IMR-90 (cell line): ENCODE data around the gene BATF2. TPM values are rescaled to one million over a fixed set of nuclear protein-coding genes. Genes with fewer than 3 reads are reported as not detected.

Experiments
- ATAC-seq: fragments of 200-7000 bp; cut with Tn5 transposase; 2 replicates; pipeline ENCODE4 v1.9.1; 2020; ENCODE audit warnings: low read depth, mild to moderate bottlenecking, moderate library complexity
- BruUV-seq: library from RNA; stranded (reverse); fragments of 400-500 nt; replicated peaks from 2 replicates; lab custom pipeline; 2021; lab: Mats Ljungman, UMichigan
- CTCF ChIA-PET: fragments of 300-600 bp; formaldehyde crosslinking; extraction: SDS; loops from one replicate; lab custom pipeline; 2021; ENCODE audit warnings: antibody characterized with exemption; lab: Yijun Ruan, JAX
- POLR2A ChIA-PET: fragments of 300-600 bp; sonication (Branson Sonifier 250); formaldehyde crosslinking; loops from one replicate; lab custom pipeline; 2022; ENCODE audit warnings: antibody characterized with exemption; ENCODE audit not compliant: unreplicated experiment; lab: Charles Lee
- DNase-seq: peaks from one replicate; pipeline ENCODE4 v3.0.0; 2013
- H2AFZ ChIP-seq: replicated peaks from 2 replicates; pipeline ENCODE3; 2013; ENCODE audit warnings: low read length, mild to moderate bottlenecking; ENCODE audit not compliant: poor library complexity
- H2AK5ac ChIP-seq: 2 replicates; pipeline ENCODE4 v1.6.1; 2013; ENCODE audit warnings: low read depth, low read length, inconsistent platforms
- H2AK9ac ChIP-seq: replicated peaks from 2 replicates; pipeline ENCODE3; 2013; ENCODE audit warnings: mild to moderate bottlenecking, low read depth, low read length, moderate library complexity; ENCODE audit not compliant: poor library complexity
- H2BK120ac ChIP-seq: 2 replicates; pipeline ENCODE4 v1.6.1; 2013; ENCODE audit warnings: low read depth, low read length, inconsistent platforms
- H2BK15ac ChIP-seq: 3 replicates; pipeline ENCODE4 v1.6.1; 2013; ENCODE audit warnings: low read depth, low read length, inconsistent platforms
- H2BK20ac ChIP-seq: 2 replicates; pipeline ENCODE4 v1.6.1; 2013; ENCODE audit warnings: low read depth, mild to moderate bottlenecking, inconsistent platforms, low read length, moderate library complexity
- H2BK5ac ChIP-seq: 2 replicates; pipeline ENCODE4 v1.6.1; 2013; ENCODE audit warnings: mild to moderate bottlenecking, low read depth, low read length, inconsistent platforms; ENCODE audit not compliant: poor library complexity, severe bottlenecking
- H3K14ac ChIP-seq: replicated peaks from 2 replicates; pipeline ENCODE4 v1.6.1; 2013; ENCODE audit warnings: low read depth, low read length, inconsistent platforms
- H3K18ac ChIP-seq: 2 replicates; pipeline ENCODE4 v1.6.1; 2013; ENCODE audit warnings: low read depth, low read length, control low read depth
- H3K23ac ChIP-seq: 2 replicates; pipeline ENCODE4 v1.6.1; 2013; ENCODE audit warnings: low read depth, low read length, inconsistent platforms
- H3K27ac ChIP-seq: 2 replicates; pipeline ENCODE4 v1.5.1; 2013; ENCODE audit warnings: mild to moderate bottlenecking, control low read depth, low read length; ENCODE audit not compliant: insufficient read depth
- H3K27me3 ChIP-seq: 2 replicates; pipeline ENCODE4 v1.6.1; 2013; ENCODE audit warnings: low read length; ENCODE audit not compliant: control insufficient read depth, insufficient read depth
- H3K36me3 ChIP-seq: 2 replicates; pipeline ENCODE4 v1.6.1; 2013; ENCODE audit warnings: low read length, mixed read lengths; ENCODE audit not compliant: control insufficient read depth, insufficient read depth
- H3K4ac ChIP-seq: 2 replicates; pipeline ENCODE4 v1.6.1; 2013; ENCODE audit warnings: low read depth, low read length, inconsistent platforms
- H3K4me1 ChIP-seq: 2 replicates; pipeline ENCODE4 v1.6.1; 2013; ENCODE audit warnings: low read length, mixed read lengths; ENCODE audit not compliant: control insufficient read depth, insufficient read depth
- H3K4me2 ChIP-seq: 2 replicates; pipeline ENCODE4 v1.6.1; 2013; ENCODE audit warnings: low read depth, mild to moderate bottlenecking, control low read depth, low read length, moderate library complexity
- H3K4me3 ChIP-seq: 2 replicates; pipeline ENCODE4 v1.5.1; 2013; ENCODE audit warnings: low read depth, mild to moderate bottlenecking, control low read depth, low read length, moderate library complexity; ENCODE audit not compliant: insufficient read depth
- H3K56ac ChIP-seq: 2 replicates; pipeline ENCODE4 v1.6.1; 2013; ENCODE audit warnings: low read length, inconsistent platforms; ENCODE audit not compliant: insufficient read depth; ENCODE audit errors: extremely low read depth
- H3K79me1 ChIP-seq, 2 experiments: 2 replicates each; pipeline ENCODE4 v1.6.1; 2013; ENCODE audit warnings: low read length in 2 of 2, inconsistent platforms in 1 of 2, low read depth in 1 of 2
- H3K9ac ChIP-seq: 2 replicates; pipeline ENCODE4 v1.6.1; 2013; ENCODE audit warnings: low read depth, low read length, control low read depth
- H3K9me1 ChIP-seq: 2 replicates; pipeline ENCODE4 v1.6.1; 2013; ENCODE audit warnings: low read length, inconsistent platforms; ENCODE audit not compliant: insufficient read depth
- H3K9me3 ChIP-seq: 2 replicates; pipeline ENCODE4 v1.6.1; 2013; ENCODE audit warnings: low read length; ENCODE audit not compliant: control insufficient read depth, insufficient read depth
- H4K20me1 ChIP-seq: 2 replicates; pipeline ENCODE4 v1.6.1; 2013; ENCODE audit warnings: low read length, inconsistent platforms; ENCODE audit not compliant: insufficient read depth
- H4K5ac ChIP-seq: 2 replicates; pipeline ENCODE4 v1.6.1; 2013; ENCODE audit warnings: mild to moderate bottlenecking, low read depth, low read length, control low read depth
- H4K8ac ChIP-seq, 2 experiments: 2 replicates each; pipeline ENCODE4 v1.6.1; 2013; ENCODE audit warnings: low read depth in 2 of 2, low read length in 2 of 2, control low read depth in 1 of 2, inconsistent platforms in 1 of 2
- H4K91ac ChIP-seq: 2 replicates; pipeline ENCODE4 v1.6.1; 2013; ENCODE audit warnings: low read depth, low read length, inconsistent platforms; ENCODE audit not compliant: insufficient read depth
- MAFK ChIP-seq: IDR thresholded peaks from 2 replicates; pipeline ENCODE4 v1.6.1; 2012; ENCODE audit warnings: low read depth, low read length, improper control_type of control experiment
- MAZ ChIP-seq: IDR thresholded peaks from 2 replicates; pipeline ENCODE4 v1.6.1; 2012; ENCODE audit warnings: low read depth, mild to moderate bottlenecking, low read length, improper control_type of control experiment, moderate library complexity, borderline replicate concordance
- NFE2L2 ChIP-seq: fragments of 150-350 bp; IDR thresholded peaks from 2 replicates; pipeline ENCODE4 v1.6.1; 2016; ENCODE audit warnings: low read depth, mild to moderate bottlenecking, low read length
- RCOR1 ChIP-seq: IDR thresholded peaks from 2 replicates; pipeline ENCODE4 v1.6.1; 2012; ENCODE audit warnings: mild to moderate bottlenecking, low read length, improper control_type of control experiment; ENCODE audit not compliant: insufficient replicate concordance
- WGBS, 2 experiments: methylation state at CpG; one replicate each; pipeline versions ENCODE4 v1.1.5 to v1.1.7; 2013; ENCODE audit warnings: missing lambda C conversion rate in 2 of 2; ENCODE audit not compliant: insufficient read length in 1 of 2; ENCODE audit errors: extremely low coverage in 2 of 2; 5-methylcytosine and 5-hydroxymethylcytosine counted together
- dilution Hi-C: fragments of 300-500 bp; cut with HindIII; formaldehyde crosslinking; loops from one replicate; pipeline ENCODE4 v1.14.3; 2018; ENCODE audit warnings: low sequenced_read_pairs; ENCODE audit not compliant: unreplicated experiment
- in situ Hi-C: fragments of 300-500 bp; cut with MboI; formaldehyde crosslinking; loops from 3 replicates; pipeline ENCODE4 v1.14.3; 2019; ENCODE audit warnings: low sequenced_read_pairs, inconsistent platforms, mixed read lengths
- intact Hi-C: fragments of 100-400 bp; cut with micrococcal nuclease; formaldehyde crosslinking; loops from 2 replicates; pipeline ENCODE4 v1.10.0; 2022
- polyA plus RNA-seq, 3 experiments: library from polyadenylated mRNA; depleted of rRNA; stranded (reverse); fragments of >200 nt; gene quantifications; 2 replicates each; pipeline ENCODE4 v1.2.3, GENCODE V29; 2012; ENCODE audit warnings: low replicate concordance in 1 of 3
- total RNA-seq: library from RNA; depleted of rRNA; stranded (reverse); fragments of >200 nt; gene quantifications from 2 replicates; pipeline ENCODE4 v1.2.3, GENCODE V29; 2012

Gene BATF2
- total and polyA plus RNA-seq, 2 of the 4 experiments (the other 2 are of a cell fraction) = 0.36 to 1.2 TPM

DNA sequence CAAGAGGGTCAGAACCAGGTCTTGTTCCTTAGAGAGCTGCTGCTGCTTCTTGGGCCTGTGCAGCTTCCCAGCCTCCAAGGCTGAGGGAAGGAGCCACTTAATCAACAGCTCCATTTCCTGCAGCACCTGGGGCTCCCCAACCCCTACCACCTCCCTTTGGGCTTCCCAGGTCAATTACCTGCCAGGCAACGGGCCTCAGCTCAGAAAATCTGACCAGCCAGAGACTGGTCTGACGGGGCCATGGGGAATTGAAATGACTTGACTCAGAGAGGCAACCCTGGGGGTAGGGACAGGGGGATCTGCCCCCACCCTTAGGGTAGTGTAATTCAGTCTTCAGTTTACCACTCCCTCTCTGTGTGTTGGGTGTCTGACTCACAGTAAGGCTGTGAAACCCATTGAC, 20.1 kb downstream of the BATF2 start:
- no peak overlapping the region for H2BK5ac ChIP-seq
- H4K91ac ChIP-seq = no peak overlapping the region
- TF ChIP-seq MAZ = no peak
- TF ChIP-seq NFE2L2 = no peak
- TF ChIP-seq RCOR1 = no peak
- no peak for TF ChIP-seq MAFK
- dilution Hi-C loops = no loop called here
- BruUV-seq = no TSS peak
- H4K5ac ChIP-seq = no peak overlapping the region
- H4K8ac ChIP-seq = no peak overlapping the region
- no peak overlapping the region for H3K9ac ChIP-seq
- H3K4ac ChIP-seq = no peak overlapping the region
- no peak overlapping the region for H3K18ac ChIP-seq
- H3K4me1 ChIP-seq = 0 out of 2 replicates have a peak, but pooled peaks cover 1% of the 10 kb centered on the region
- H3K23ac ChIP-seq = no peak overlapping the region
- no peak overlapping the region for H2BK15ac ChIP-seq
- DNase-seq (no peak), ATAC-seq (no peak)
- H3K79me1 ChIP-seq = no peaks in the 10 kb centered on the region
- no peak overlapping the region for H2AK5ac ChIP-seq
- H3K4me2 ChIP-seq = no peak overlapping the region
- no peak overlapping the region for H2AFZ ChIP-seq
- CTCF ChIA-PET = no interaction called here
- H3K36me3 ChIP-seq = no peaks in the 10 kb centered on the region
- no peaks in the 10 kb centered on the region; the same call in none of the 2 replicates for H3K9me1 ChIP-seq
- H3K14ac ChIP-seq = no peak overlapping the region
- peaks cover 5% of the 10 kb centered on the region for H3K27me3 ChIP-seq
- H2BK120ac ChIP-seq = no peak overlapping the region
- intact Hi-C loops = no loop called here
- H3K56ac ChIP-seq = no peak overlapping the region
- H3K27ac ChIP-seq = no peak overlapping the region
- in situ Hi-C loops = no loop called here
- H2BK20ac ChIP-seq = no peak overlapping the region
- POLR2A ChIA-PET = no interaction called here
- H3K9me3 ChIP-seq = no peaks in the 10 kb centered on the region
- no CpG with 5 or more reads among the region's 2 CpGs for WGBS, 2 experiments
- H3K4me3 ChIP-seq = no peak overlapping the region
- H2AK9ac ChIP-seq = no peak overlapping the region
- H4K20me1 ChIP-seq = 0 out of 2 replicates have a peak, but pooled peaks cover 2% of the 10 kb centered on the region
